DMS153 treated with DMSO at 0.1 percent for 48 hours (cell line): ENCODE data around the gene CHCHD6.
"Not testable (repeated sequence)": the region's sequence is repeated elsewhere in the genome, so short reads cannot be mapped to it uniquely, and the experiment has no call there.

Experiments used
- DNase-seq: peaks from one replicate; lab custom pipeline; 2025; ENCODE audit not compliant: unreplicated experiment; lab: John Stamatoyannopoulos, UW

Gene CHCHD6

GRCh38 chr3:126765187-126766069 lies 61.4 kb downstream of the CHCHD6 start:
- DNase-seq: no peak

- DNase-seq: no peak
These were observed 62.6 kb downstream of the CHCHD6 start for GRCh38 chr3:126766653-126767052.

GRCh38 chr3:126768903-126769302 lies 64.9 kb downstream of the CHCHD6 start:
- no peak for DNase-seq

DNA sequence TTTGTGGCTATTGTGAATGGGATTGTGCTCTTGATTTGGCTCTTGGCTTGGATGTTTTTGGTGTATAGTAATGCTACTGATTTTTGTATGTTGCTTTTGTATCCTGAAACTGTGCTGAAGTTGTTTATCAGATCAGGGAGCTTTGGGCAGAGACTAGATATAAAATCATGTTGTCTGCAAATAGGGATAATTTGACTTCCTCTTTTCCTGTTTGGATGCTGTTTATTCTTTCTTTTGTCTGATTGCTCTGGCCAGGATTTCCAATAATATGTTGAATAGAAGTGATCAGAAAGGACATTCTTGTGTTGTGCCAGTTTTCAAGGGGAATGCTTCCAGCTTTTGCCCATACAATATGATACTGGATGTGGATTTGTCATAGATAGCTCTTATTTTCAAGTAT lies 66.1 kb downstream of the CHCHD6 start:
- no peak for DNase-seq

- DNase-seq: no peak
These were observed 69.1 kb downstream of the CHCHD6 start for GRCh38 chr3:126773167-126773566.

GRCh38 chr3:126773783-126774182 lies 69.7 kb downstream of the CHCHD6 start:
- DNase-seq: no peak

DNA sequence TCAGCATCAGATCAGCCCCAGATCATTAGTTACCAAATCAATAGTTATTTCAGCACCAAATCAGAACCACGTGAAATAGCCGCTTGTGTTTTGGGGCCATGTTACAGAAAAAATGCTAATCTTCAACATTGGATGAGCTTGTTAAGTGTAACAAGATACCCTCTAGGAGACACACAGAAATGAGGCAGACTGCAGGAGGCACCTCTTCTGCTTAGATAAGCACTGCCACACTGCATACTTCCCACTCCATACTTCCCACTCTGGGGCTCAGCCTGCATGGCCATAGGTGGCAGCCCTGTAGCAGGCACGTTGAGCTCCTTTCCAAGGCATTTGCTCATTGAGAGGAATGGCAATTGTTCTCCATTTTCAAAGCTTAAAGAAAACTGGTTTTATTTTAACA lies 73.3 kb downstream of the CHCHD6 start:
- no peak for DNase-seq

- DNase-seq: no peak
These were observed 76.6 kb downstream of the CHCHD6 start for GRCh38 chr3:126780666-126781065.

GRCh38 chr3:126781406-126781805 lies 77.4 kb downstream of the CHCHD6 start:
- no peak for DNase-seq

- DNase-seq: no peak
These were observed 78.0 kb downstream of the CHCHD6 start for GRCh38 chr3:126781889-126782491.

DNA sequence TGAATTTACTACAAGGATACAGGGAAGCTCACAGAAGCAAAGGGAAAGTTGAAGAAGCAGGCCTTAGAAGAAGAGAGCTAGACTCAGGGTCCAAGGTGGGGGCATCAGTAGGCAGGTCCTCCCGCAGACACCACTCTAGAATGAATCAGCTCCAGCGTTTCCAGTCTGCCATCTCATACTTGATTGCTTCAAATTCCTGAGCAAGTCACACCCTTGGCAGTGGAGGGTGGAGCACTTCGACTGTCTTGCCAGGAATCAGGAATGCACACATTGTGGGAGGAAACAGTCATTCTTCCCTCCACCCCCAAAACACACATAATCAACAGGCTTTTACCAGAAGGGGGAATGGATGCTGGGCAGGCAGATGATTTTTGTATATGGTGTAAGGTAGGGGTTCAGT lies 78.5 kb downstream of the CHCHD6 start:
- DNase-seq: no peak

DNA sequence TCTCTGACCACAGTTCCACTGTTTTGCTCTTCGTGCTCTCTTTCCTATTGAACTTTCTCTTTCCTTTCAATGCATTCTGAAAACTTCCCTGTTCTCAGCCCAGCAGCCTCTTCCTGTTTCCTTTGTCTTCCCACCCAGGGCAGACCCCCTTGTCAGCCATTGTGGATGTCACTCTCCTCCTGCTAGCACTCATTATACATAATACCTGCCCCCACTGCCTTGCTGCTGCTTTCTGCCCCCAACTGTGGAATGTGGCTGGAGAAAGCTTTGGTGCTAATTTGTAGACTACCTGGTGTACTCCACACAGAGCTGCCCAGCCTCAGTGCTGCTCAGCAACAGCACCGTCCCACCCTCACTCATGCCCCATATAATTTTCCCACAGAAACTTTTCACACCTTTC lies 80.2 kb downstream of the CHCHD6 start:
- DNase-seq: no peak

GRCh38 chr3:126791320-126791719 lies 87.3 kb downstream of the CHCHD6 start:
- not testable (repeated sequence) for DNase-seq

DNA sequence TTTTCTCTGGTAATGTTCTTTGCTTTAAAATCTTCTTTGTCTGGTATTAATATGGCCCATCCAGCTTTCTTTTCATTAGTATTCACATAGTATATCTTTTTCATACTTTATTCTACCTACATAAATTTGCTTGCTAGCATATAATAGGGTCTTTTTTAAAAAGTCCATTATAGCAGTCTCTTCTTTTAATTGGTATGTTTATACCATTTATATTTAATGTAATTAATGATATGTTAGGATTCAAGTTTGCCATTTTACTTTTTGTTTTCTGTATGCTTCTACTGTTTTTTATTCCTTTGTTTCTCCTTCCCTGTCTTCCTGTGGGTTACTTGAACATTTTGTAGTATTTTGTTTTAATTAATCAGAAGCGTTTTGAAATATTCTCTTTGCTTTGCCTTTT lies 89.0 kb downstream of the CHCHD6 start:
- no peak for DNase-seq

- no peak for DNase-seq
These were observed 93.5 kb downstream of the CHCHD6 start for GRCh38 chr3:126797563-126797962.

DNA sequence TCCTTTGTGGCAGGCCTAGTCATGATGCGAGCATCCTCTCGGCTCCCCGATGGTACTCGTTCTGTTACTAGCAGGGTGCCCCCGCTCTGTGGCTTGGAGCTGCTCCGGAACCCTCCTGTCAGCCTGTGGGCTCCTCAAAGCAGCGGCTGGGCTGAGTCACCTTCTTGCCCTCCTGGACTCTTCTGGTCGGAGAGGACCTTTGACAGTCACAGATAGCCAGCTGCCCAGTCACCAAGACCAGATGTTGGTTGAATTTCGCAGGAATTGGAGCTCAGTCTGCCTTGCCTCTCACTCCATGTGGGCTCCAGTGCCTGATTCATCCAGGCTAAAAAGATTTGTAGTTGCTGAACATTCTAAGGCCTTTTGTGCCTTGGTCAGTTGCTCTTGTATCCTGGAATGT lies 94.5 kb downstream of the CHCHD6 start:
- DNase-seq: no peak

DNA sequence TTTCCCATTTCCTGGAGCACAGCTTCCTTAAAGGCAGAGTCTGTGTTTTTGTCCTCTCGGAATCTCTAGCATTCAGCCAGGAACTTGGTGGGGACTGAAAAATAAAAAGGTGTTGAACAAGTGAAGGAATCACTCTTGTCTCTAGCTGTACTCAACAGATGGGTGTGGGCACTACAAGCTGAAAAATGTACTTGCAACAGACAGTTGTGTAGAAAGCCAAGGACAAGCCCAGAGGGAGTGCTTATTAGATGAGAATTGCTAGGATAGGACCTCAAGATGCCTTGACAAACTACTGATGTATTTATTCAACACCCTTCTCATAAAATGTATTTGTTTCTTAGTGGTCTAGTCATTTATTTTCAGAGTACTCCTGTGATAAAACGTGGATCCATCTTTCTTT lies 95.1 kb downstream of the CHCHD6 start:
- DNase-seq: no peak

DNA sequence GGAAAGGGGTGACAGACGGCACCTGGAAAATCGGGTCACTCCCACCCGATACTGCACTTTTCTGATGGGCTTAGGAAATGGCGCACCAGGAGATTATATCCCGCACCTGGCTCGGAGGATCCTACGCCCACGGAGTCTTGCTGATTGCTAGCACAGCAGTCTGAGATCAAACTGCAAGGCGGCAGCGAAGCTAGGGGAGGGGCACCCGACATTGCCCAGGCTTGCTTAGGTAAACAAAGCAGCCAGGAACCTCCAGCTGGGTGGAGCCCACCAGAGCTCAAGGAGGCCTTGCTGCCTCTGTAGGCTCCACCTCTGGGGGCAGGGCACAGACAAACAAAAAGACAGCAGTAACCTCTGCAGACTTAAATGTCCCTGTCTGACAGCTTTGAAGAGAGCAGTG lies 97.3 kb downstream of the CHCHD6 start:
- not testable (repeated sequence) for DNase-seq

GRCh38 chr3:126807795-126808194 lies 103.8 kb downstream of the CHCHD6 start:
- DNase-seq: no peak

- DNase-seq: no peak
These were observed 107.5 kb downstream of the CHCHD6 start for GRCh38 chr3:126811530-126811929.

DNA sequence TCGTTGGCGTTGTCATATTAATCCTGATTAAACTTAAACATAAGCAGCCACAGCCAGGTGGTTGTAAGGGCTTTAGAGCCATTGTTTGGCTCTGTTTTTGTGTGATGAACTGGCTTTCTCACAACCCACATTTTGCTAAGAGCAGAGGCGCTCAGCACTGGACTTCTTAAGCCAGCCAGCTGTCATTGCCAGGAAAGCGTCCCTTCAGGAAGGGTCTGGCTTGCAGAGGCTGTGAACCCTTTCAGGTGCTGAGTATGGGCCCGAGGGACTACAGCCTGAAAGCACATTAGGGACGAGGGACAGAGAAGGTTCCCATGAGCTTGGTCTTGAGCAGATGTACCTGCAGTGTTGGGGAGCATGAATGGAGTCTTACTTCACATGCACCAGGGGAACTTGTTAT lies 112.3 kb downstream of the CHCHD6 start:
- DNase-seq: no peak

- no peak for DNase-seq
These were observed 113.1 kb downstream of the CHCHD6 start for GRCh38 chr3:126816986-126817777.
